Measurements from ENCODE around the gene SRRM2.

Gene SRRM2

GRCh38 chr16:2728034-2728433, 24.4 kb upstream of the SRRM2 start:
- peaks cover 3% of the 10 kb centered on the region for H3K4me1 ChIP-seq (ENCODE audit: control insufficient read depth, insufficient read depth, low read length)
- no peak overlapping the region for H3K4me2 ChIP-seq (ENCODE audit: low read length)
- H3K9ac ChIP-seq (ENCODE audit: low read depth, low read length) = no peak overlapping the region
- H3K27me3 ChIP-seq (ENCODE audit: control insufficient read depth, insufficient read depth, low read length) = peaks cover 19% of the 10 kb centered on the region
- H3K36me3 ChIP-seq (ENCODE audit: insufficient read depth, low read length) = no peaks in the 10 kb centered on the region
- H3K4me3 ChIP-seq (ENCODE audit: low read length) = no peak overlapping the region
- no peaks in the 10 kb centered on the region for H3K9me3 ChIP-seq (replicated peaks; ENCODE audit: low read length)

GRCh38 chr16:2734844-2735515, 17.5 kb upstream of the SRRM2 start:
- no peaks in the 10 kb centered on the region for H3K9me3 ChIP-seq (replicated peaks; ENCODE audit: low read length)
- H3K4me1 ChIP-seq (ENCODE audit: control insufficient read depth, insufficient read depth, low read length) = no peaks in the 10 kb centered on the region
- H3K27me3 ChIP-seq (ENCODE audit: control insufficient read depth, insufficient read depth, low read length) = peaks cover 6% of the 10 kb centered on the region
- no peak overlapping the region for H3K4me3 ChIP-seq (ENCODE audit: low read length)
- no peaks in the 10 kb centered on the region for H3K36me3 ChIP-seq (ENCODE audit: insufficient read depth, low read length)
- no peak overlapping the region for H3K4me2 ChIP-seq (ENCODE audit: low read length)
- no peak overlapping the region for H3K9ac ChIP-seq (ENCODE audit: low read depth, low read length)

DNA sequence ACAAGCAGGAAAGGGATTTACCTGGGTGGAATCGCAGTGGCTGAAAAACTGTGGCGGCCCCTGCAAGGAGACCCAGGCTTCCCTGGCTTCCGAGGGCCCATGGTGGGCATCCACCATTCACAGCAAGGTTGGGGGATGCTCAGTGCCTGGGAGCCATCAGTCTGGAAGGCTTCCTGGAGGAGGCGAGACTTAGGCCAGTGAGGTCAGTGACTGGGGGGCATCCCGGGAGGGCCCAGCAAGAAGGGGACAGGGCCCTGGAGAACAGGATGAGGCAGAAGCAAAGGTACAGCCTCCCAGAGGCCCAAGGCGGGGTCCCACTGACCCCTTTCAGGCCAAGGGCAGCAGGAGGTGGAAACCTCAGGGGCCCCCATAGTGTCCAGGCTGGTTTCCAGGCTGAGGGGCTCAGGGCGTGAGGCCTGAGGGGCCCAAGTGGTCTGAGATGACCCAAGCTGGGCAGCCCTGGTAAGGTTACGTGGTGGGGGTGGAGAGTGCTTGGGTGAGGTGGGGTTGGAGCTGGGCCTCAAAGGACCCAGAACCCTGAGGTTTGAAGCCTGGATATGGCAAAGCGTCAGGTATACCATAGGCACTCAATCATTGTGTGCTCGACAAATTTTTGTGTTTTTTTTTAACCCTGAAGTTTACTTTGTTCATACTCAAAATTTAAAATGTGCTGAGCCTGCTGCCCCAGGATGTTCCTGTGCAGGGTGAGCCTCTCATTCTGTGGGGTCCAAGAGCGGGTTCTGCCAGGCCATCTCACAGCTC, 15.8 kb upstream of the SRRM2 start:
- Histone ChIP-seq H3K36me3 (ENCODE audit: insufficient read depth, low read length) (no peaks in the 10 kb centered on the region), H3K9ac (ENCODE audit: low read depth, low read length) (no peak overlapping the region), H3K4me2 (ENCODE audit: low read length) (no peak overlapping the region), H3K4me3 (ENCODE audit: low read length) (no peak overlapping the region), H3K27me3 (ENCODE audit: control insufficient read depth, insufficient read depth, low read length) (no peaks in the 10 kb centered on the region), H3K9me3 (replicated peaks; ENCODE audit: low read length) (no peaks in the 10 kb centered on the region), H3K4me1 (ENCODE audit: control insufficient read depth, insufficient read depth, low read length) (no peaks in the 10 kb centered on the region)

- Histone ChIP-seq H3K4me2 (ENCODE audit: low read length) (no peak overlapping the region), H3K27me3 (ENCODE audit: control insufficient read depth, insufficient read depth, low read length) (no peaks in the 10 kb centered on the region), H3K4me1 (ENCODE audit: control insufficient read depth, insufficient read depth, low read length) (no peaks in the 10 kb centered on the region), H3K9ac (ENCODE audit: low read depth, low read length) (no peak overlapping the region), H3K36me3 (ENCODE audit: insufficient read depth, low read length) (no peaks in the 10 kb centered on the region), H3K9me3 (replicated peaks; ENCODE audit: low read length) (no peaks in the 10 kb centered on the region), H3K4me3 (ENCODE audit: low read length) (no peak overlapping the region)
Observed at GRCh38 chr16:2737238-2737605, 15.2 kb upstream of the SRRM2 start.

DNA sequence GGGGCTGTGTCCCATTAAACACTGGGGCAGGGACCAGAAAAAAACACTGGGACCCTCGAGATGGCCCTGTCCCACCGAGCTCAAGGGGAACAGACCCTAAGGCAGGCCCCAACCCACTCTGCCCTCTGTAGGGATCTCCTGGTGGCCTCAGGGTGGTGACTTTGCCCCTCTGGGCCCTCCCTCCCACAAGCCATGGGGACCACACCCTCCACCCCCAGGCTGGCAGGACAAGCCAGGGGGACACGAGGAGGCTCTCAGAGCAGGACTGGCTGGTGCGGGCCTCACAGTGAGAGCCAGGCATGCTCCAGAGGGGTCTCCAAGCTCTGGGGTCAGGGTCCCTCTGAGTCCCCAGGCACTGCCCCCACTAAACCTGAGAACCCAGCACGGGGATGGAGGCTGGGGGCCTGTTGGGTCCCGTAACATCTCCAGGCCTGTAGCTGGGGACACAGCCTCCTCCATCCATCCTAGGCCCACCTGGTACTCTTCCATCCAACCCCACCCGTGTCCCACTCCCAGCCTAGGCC, 14.5 kb upstream of the SRRM2 start:
- H3K36me3 ChIP-seq (ENCODE audit: insufficient read depth, low read length) = no peaks in the 10 kb centered on the region
- no peaks in the 10 kb centered on the region for H3K9me3 ChIP-seq (replicated peaks; ENCODE audit: low read length)
- H3K4me1 ChIP-seq (ENCODE audit: control insufficient read depth, insufficient read depth, low read length) = no peaks in the 10 kb centered on the region
- no peak overlapping the region for H3K4me3 ChIP-seq (ENCODE audit: low read length)
- no peak overlapping the region for H3K9ac ChIP-seq (ENCODE audit: low read depth, low read length)
- no peak overlapping the region for H3K4me2 ChIP-seq (ENCODE audit: low read length)
- no peaks in the 10 kb centered on the region for H3K27me3 ChIP-seq (ENCODE audit: control insufficient read depth, insufficient read depth, low read length)

- Histone ChIP-seq H3K9ac (ENCODE audit: low read depth, low read length) (no peak overlapping the region), H3K9me3 (replicated peaks; ENCODE audit: low read length) (no peaks in the 10 kb centered on the region), H3K4me3 (ENCODE audit: low read length) (no peak overlapping the region), H3K36me3 (ENCODE audit: insufficient read depth, low read length) (no peaks in the 10 kb centered on the region), H3K4me2 (ENCODE audit: low read length) (no peak overlapping the region), H3K4me1 (ENCODE audit: control insufficient read depth, insufficient read depth, low read length) (no peaks in the 10 kb centered on the region), H3K27me3 (ENCODE audit: control insufficient read depth, insufficient read depth, low read length) (no peaks in the 10 kb centered on the region)
Observed at GRCh38 chr16:2738615-2739014, 13.8 kb upstream of the SRRM2 start.

DNA sequence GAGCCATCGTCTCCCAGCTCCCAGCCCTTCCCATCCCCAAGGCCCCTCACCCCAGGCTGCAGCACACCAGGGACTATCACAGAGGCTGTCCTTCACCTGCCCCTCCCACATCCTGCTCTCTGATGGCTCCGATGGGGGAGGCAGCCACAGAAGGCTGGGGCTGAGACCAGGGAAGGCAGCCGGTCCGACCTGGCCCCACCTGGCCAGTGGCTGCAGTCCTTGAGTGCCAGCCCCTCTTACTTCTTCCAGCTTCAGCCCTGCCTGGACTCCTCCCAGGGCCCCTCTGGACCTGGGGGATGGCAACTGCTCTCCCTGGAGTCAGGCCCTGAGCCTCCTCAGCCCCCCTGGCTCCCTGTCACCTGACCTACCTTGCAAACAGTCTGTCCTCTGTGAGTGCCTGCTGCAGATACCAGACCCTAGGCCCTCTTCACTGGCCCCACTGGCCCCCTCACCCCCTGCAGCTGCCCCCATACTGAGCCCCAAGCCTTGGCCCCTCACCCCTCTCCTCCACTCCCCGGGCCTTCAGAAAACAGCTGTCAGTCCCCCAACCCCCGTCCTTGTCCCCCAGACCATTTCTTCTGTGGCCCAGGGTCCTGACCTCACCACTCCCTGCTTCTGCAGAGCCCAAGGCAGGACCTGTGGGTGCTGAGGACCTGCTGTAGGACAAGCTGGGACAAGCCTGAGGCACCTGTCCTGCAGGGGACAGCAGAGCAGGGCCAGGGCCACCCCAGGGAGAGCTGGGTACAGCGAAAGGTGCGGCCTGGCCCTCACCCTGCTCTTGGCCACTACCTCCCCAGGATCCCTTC, 12.6 kb upstream of the SRRM2 start:
- H3K4me1 ChIP-seq (ENCODE audit: control insufficient read depth, insufficient read depth, low read length) = no peaks in the 10 kb centered on the region
- no peak overlapping the region for H3K9ac ChIP-seq (ENCODE audit: low read depth, low read length)
- no peak overlapping the region for H3K4me3 ChIP-seq (ENCODE audit: low read length)
- no peaks in the 10 kb centered on the region for H3K9me3 ChIP-seq (replicated peaks; ENCODE audit: low read length)
- no peak overlapping the region for H3K4me2 ChIP-seq (ENCODE audit: low read length)
- H3K36me3 ChIP-seq (ENCODE audit: insufficient read depth, low read length) = no peaks in the 10 kb centered on the region
- peaks cover 3% of the 10 kb centered on the region for H3K27me3 ChIP-seq (ENCODE audit: control insufficient read depth, insufficient read depth, low read length)

DNA sequence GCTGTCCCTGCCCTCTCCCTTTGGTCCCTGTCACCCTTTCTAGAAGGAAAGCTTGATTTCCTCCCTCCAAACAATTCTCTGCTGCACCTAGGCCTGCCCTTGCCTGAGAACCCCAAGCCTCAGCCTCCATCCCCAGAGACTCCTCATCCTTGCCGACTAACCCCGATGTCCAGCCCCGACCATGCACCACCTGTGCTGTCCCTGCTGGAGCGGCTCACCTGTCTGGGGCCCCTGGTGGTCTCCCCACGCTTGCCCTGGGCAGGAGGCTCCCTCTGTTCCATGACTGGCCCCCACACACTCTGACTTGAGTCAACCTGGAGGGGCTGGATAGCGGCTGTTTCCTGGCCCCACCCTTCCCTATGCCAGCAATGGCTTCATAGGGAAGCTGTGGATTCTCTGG, 12.0 kb upstream of the SRRM2 start:
- H3K27me3 ChIP-seq (ENCODE audit: control insufficient read depth, insufficient read depth, low read length) = peaks cover 3% of the 10 kb centered on the region
- no peaks in the 10 kb centered on the region for H3K36me3 ChIP-seq (ENCODE audit: insufficient read depth, low read length)
- no peak overlapping the region for H3K4me2 ChIP-seq (ENCODE audit: low read length)
- no peaks in the 10 kb centered on the region for H3K4me1 ChIP-seq (ENCODE audit: control insufficient read depth, insufficient read depth, low read length)
- H3K9ac ChIP-seq (ENCODE audit: low read depth, low read length) = no peak overlapping the region
- H3K9me3 ChIP-seq (replicated peaks; ENCODE audit: low read length) = no peaks in the 10 kb centered on the region
- no peak overlapping the region for H3K4me3 ChIP-seq (ENCODE audit: low read length)

- Histone ChIP-seq H3K4me2 (ENCODE audit: low read length) (no peak overlapping the region), H3K4me1 (ENCODE audit: control insufficient read depth, insufficient read depth, low read length) (no peaks in the 10 kb centered on the region), H3K27me3 (ENCODE audit: control insufficient read depth, insufficient read depth, low read length) (peaks cover 3% of the 10 kb centered on the region), H3K9ac (ENCODE audit: low read depth, low read length) (no peak overlapping the region), H3K4me3 (ENCODE audit: low read length) (no peak overlapping the region), H3K36me3 (ENCODE audit: insufficient read depth, low read length) (no peaks in the 10 kb centered on the region), H3K9me3 (replicated peaks; ENCODE audit: low read length) (no peaks in the 10 kb centered on the region)
Observed at GRCh38 chr16:2741168-2741567, 11.3 kb upstream of the SRRM2 start.

- Histone ChIP-seq H3K9me3 (replicated peaks; ENCODE audit: low read length) (no peaks in the 10 kb centered on the region), H3K4me3 (ENCODE audit: low read length) (no peak overlapping the region), H3K36me3 (ENCODE audit: insufficient read depth, low read length) (no peaks in the 10 kb centered on the region), H3K27me3 (ENCODE audit: control insufficient read depth, insufficient read depth, low read length) (peaks cover 3% of the 10 kb centered on the region), H3K4me2 (ENCODE audit: low read length) (no peak overlapping the region), H3K9ac (ENCODE audit: low read depth, low read length) (no peak overlapping the region), H3K4me1 (ENCODE audit: control insufficient read depth, insufficient read depth, low read length) (no peaks in the 10 kb centered on the region)
Observed at GRCh38 chr16:2742323-2743006, 10.0 kb upstream of the SRRM2 start.
